ENCODE measurements around the gene ANKRD30B.
"Not testable (repeated sequence)": the region's sequence is repeated elsewhere in the genome, so short reads cannot be mapped to it uniquely, and the experiment has no call there.

The ANKRD30B gene

DNA sequence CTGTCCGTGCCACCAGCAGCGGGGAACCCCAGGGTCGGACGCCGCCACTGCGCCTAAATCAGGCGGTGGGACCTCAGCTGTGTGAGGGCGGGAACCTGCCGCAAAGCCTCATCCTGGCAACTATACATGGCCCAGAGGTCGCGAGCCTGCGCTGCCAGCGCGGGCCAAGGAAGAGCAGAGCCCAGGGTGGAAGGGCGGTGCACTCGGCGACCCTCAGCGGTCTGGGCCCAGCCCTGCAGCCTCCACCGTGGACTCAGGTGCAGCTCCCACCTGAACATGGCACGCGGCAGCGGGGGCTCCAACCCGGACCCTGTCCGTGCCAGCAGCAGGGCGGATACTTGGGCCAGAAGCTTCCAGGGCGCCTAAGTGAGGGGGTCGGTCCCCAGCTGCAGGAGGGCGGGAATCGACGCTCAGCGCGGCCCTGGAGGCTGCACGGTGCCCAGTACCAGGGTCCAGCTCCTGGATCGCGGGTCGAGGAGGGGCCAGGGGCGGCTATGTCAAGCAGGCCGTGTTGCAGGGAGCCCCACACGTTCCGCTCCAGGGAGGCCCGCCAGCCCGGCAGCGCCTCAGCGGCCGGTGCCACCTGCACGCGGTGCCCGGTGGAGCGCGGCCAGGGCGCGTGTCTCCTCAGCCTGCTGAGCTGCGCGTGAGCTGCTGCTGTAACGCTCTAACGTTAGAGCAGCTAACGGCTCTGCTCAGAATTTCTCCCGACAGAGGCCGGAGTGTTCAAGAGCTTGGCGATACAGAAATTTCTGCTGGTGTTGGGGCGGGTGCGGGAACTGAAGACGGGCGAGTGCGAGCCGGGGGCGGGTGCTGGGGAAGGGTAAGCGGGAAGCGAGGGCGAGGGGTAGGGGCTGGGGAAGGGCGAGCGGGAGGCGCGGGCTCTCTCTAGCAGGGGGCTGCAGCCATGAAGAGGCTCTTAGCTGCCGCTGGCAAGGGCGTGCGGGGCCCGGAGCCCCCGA is at the start of gene ANKRD30B:
Gene ANKRD30B (plus strand): TSS at position 660 of the 962 bp plus-strand sequence. CDS start 248 bp downstream, at position 908.
- no peak for DNase-seq (ENCODE audit: low spot score)

DNA sequence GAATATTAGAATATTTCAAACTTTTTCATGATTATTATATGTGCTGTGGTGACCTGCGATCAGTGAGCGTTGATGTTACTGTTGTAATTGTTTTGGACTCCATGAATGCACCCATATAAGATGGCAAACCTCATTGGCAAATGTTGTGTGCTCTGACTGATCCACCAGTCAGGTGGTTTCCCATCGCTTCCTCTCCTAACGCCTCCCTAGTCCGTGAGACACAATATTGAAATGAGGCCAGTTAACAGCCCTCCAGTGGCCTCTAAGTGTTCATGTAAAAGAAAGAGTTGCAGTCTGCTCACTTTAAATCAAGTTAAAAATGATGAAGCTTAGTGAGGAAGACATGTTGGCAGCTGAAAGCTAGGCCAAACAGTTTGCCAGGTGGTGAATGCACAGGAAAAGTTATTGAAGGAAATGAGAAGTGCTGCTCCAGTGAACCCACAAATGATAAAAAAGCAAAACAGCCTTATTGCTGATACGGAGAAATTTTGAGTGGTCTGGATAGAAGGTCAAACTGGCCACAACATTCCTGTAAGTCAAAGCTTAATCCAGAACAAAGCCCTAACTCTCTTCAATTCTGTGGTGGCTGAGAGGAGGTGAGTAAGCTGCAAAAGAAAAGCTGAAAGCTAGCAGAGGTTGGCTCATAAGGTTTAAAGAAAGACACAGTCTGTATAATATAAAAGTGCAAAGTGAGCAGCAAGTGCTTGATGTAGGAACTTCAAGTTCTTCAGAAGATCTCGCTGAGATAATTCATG is 46.5 kb upstream of the ANKRD30B start:
- DNase-seq (ENCODE audit: low spot score), result not testable (repeated sequence)

DNA sequence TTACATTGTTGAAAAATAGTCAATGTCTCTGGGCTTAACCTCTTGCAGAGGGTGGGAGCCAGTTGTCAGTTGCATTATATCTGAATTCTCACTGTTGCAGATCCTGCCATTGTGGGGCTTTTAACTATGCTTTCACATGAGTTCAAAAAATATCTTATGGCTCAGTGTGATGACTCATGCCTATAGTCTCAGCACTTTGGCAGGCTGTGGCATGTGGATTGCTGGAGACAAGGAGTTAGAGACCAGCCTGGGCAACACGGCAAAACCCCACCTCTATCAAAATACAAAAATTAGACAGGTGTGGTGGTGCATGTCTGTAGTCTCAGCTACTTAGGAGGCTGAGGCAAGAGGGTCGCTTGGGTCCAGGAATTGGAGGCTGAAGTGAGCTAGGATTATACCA is 38.2 kb upstream of the ANKRD30B start:
- peak; percentile 1 for DNase-seq (ENCODE audit: low spot score)

DNA sequence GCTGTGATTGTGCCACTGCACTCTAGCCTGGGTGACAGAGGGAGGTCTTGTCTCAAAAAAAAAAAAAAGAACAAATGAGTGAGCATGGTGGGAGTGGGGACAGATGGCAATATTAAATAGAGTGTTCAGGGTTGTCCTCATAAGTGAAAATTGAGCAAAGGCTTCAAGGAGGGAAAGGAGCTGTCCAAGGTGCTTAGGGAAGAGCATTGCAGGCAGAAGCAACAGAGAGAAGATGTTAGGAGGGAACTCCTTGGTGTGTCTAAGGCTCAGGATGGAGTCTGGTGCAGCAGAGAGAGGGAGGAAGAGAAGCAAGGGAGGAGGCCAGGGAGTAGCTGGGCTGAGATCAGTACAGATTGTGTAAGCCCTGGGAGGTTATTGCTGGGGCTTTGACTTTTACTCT is 26.4 kb upstream of the ANKRD30B start:
- not testable (repeated sequence) for DNase-seq (ENCODE audit: low spot score)

- DNase-seq (ENCODE audit: low spot score), result peak; percentile 49
Measured at GRCh38 chr18:14739056-14739455, 8.9 kb upstream of the ANKRD30B start.

GRCh38 chr18:14746897-14747296 is 1.1 kb upstream of the ANKRD30B start:
- no peak for DNase-seq (ENCODE audit: low spot score)

- DNase-seq (ENCODE audit: low spot score), result no peak
Measured at GRCh38 chr18:14748496-14748895, 524 bp downstream of the ANKRD30B start.

- DNase-seq (ENCODE audit: low spot score), result not testable (repeated sequence)
Measured at GRCh38 chr18:14763566-14763965, 15.6 kb downstream of the ANKRD30B start.

GRCh38 chr18:14767474-14767873 is 19.5 kb downstream of the ANKRD30B start:
- peak; percentile 57 for DNase-seq (ENCODE audit: low spot score)

DNA sequence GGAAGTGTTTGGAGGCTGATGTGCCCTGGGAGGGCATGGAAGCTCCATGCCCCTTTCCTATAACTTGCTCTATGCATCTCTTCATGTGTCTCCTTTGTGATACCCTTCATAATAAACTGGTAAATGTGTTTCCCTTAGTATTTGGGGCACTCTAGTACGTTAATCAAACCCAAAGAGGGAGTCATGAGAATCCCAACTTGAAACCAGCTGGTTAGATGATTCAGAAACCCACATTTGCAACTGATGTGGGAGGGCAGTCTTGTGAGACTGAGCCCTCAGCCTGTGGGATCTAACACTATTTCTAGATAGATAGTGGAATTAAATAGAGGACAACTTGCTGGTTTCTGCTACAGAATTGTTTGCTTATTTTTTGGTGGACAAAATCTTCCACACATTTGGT is 20.3 kb downstream of the ANKRD30B start:
- DNase-seq (ENCODE audit: low spot score), result no peak

- no peak for DNase-seq (ENCODE audit: low spot score)
Measured at GRCh38 chr18:14769381-14769780, 21.4 kb downstream of the ANKRD30B start.

DNA sequence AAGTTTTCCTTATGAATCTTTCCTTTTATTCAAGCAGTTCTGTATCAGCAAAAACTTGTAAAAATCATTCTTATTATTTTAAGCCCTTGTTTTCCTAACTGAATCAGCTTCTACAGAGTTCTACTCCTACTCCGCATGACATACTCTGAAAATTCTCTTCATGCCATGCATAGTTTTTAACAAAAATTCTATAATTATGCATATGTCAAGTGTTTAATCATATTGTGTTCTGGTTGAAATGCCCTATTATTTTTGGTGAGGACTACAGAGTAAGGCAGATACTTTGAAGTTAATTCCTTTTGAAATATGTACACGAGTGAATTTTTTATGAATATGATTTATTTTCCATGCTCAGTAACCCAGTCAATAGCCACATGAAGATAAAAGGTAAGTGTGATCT is 28.8 kb downstream of the ANKRD30B start:
- DNase-seq (ENCODE audit: low spot score), result no peak

- DNase-seq (ENCODE audit: low spot score), result no peak
Measured at GRCh38 chr18:14781671-14782070, 33.7 kb downstream of the ANKRD30B start.

DNA sequence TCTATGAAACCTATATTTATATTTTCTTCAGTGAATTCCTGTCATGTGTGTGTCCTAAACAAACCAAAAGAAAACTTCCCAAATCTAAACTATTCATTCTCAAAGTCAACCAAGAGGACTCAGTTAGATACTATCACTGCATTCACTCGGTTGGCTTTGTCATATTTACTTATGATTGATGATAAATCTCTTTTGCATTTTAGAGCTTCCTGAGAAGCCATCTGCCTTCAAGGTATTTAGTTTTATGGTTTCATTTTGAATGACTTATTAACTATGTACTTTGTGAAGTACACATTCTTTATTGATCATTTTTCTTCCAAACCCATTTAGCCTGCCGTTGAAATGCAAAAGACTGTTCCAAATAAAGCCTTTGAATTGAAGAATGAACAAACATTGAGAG is 36.2 kb downstream of the ANKRD30B start:
- DNase-seq (ENCODE audit: low spot score), result no peak

DNA sequence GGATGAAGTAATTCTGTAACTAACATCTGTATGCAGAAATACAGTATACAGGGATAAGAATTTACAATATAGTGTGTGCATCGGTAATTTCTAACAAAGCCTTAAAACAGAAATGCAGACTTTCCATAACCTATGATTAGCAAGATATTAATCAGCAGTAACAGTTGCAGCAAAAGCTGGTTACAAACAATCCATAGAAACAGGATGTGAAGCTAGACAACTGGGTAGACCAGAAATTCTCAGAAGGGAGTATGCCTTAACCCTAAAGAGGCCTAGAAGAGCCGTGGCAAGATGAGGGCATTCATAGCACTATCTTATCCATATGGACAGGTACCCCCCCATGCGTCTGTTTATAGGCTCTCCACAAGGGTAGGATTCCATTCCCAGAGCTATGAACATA is 48.9 kb downstream of the ANKRD30B start:
- DNase-seq (ENCODE audit: low spot score), result not testable (repeated sequence)

- DNase-seq (ENCODE audit: low spot score), result not testable (repeated sequence)
Measured at GRCh38 chr18:14797969-14798764, 50.2 kb downstream of the ANKRD30B start.

- DNase-seq (ENCODE audit: low spot score), result not testable (repeated sequence)
Measured at GRCh38 chr18:14811081-14811480, 63.1 kb downstream of the ANKRD30B start.

- peak; percentile 29 for DNase-seq (ENCODE audit: low spot score)
Measured at GRCh38 chr18:14826972-14827632, 79.1 kb downstream of the ANKRD30B start.

DNA sequence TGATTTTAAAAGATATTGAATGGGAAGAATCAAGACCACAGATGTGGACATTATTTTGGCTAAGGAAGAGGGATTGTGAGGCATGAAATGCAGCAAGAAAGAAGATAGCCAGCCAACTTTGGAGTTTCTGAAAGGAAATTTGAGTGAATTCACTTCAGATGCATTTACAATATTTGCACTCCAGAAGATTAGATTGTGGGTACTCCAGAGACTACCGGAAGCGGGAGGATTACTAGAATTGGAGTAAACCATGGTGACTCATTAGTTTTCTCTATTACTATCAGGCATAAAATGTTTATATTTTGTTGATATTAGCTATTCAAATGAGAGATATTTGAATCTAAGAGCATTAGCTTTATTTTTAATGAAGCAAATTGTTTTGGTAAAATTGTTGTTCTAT is 93.6 kb downstream of the ANKRD30B start:
- DNase-seq (ENCODE audit: low spot score), result not testable (repeated sequence)

DNA sequence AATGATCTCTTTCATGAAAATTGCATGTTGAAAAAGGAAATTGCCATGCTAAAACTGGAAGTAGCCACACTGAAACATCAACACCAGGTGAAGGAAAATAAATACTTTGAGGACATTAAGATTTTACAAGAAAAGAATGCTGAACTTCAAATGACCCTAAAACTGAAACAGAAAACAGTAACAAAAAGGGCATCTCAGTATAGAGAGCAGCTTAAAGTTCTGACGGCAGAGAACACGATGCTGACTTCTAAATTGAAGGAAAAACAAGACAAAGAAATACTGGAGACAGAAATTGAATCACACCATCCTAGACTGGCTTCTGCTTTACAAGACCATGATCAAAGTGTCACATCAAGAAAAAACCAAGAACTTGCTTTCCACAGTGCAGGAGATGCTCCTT is 103.6 kb downstream of the ANKRD30B start:
- not testable (repeated sequence) for DNase-seq (ENCODE audit: low spot score)

- not testable (repeated sequence) for DNase-seq (ENCODE audit: low spot score)
Measured at GRCh38 chr18:14855634-14856033, 107.7 kb downstream of the ANKRD30B start.
